EL (cell line): ENCODE data around the gene ITGA4.

Source experiments
- DNase-seq: peaks from one replicate; pipeline ENCODE4 v3.0.0-alpha.2; 2016

The ITGA4 gene

GRCh38 chr2:181576431-181576830 is 119.2 kb downstream of the ITGA4 start:
- DNase-seq: no peak

GRCh38 chr2:181578829-181579228 is 121.6 kb downstream of the ITGA4 start:
- no peak for DNase-seq

- no peak for DNase-seq
Measured at GRCh38 chr2:181581534-181581933, 124.3 kb downstream of the ITGA4 start.

GRCh38 chr2:181585732-181586131 is 128.5 kb downstream of the ITGA4 start:
- no peak for DNase-seq
